Hepatocyte (in vitro differentiated cells): ENCODE results near the gene FRMPD4.

Experiments used
- CTCF ChIP-seq: fragments of 200-600 bp; sonication (generic); IDR thresholded peaks from 2 replicates; pipeline ENCODE4 v1.5.1; 2016; ENCODE audit warnings: antibody characterized with exemption, mild to moderate bottlenecking; ENCODE audit not compliant: poor library complexity
- EZH2 ChIP-seq: fragments of 200-600 bp; sonication (generic); IDR thresholded peaks from 2 replicates; pipeline ENCODE4 v1.6.1; 2016; ENCODE audit warnings: antibody characterized with exemption, mild to moderate bottlenecking, borderline replicate concordance
- EZH2phosphoT487 ChIP-seq: fragments of 200-600 bp; sonication (generic); IDR thresholded peaks from one replicate; pipeline ENCODE4 v1.6.1; 2018; ENCODE audit warnings: antibody characterized with exemption, mild to moderate bottlenecking, low read depth, moderate library complexity; ENCODE audit not compliant: unreplicated experiment, severe bottlenecking

DNA sequence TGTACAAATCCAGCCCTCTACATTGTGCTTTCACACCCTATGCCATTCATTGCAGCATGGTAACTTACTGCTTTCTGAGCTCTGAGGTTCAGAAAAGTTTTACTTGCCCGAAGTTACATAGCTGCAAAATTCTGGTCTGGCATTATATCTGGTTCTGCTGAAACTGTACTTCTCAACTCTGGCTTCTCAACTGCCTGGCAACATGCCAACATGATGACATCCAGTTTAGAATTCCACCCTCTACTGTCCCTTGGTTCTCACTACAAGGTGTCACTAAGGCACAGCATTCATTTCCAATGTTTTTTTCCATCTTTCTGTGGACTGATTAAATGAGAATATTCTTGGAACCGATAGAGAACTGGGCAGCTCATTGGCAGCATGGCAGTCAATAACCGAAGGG lies 410.1 kb downstream of the FRMPD4 start:
- TF ChIP-seq CTCF (no peak), EZH2 (no peak), EZH2phosphoT487 (no peak)
